B cell (primary cell): ENCODE measurements around the gene NMNAT3. TPM values are rescaled to one million over a fixed set of nuclear protein-coding genes. Genes with fewer than 3 reads are reported as not detected.

Experiments
- ATAC-seq: fragments of 200-7000 bp; cut with Tn5 transposase; one replicate; pipeline ENCODE4 v1.10.0; 2021; ENCODE audit warnings: low read depth, mild to moderate bottlenecking, moderate number of reproducible peaks, moderate library complexity
- CTCF ChIA-PET: fragments of 350-600 bp; sonication (Branson Sonifier 250); formaldehyde crosslinking; loops from one replicate; lab custom pipeline; 2021; ENCODE audit warnings: antibody characterized with exemption, inconsistent platforms; lab: Charles Lee
- POLR2A ChIA-PET: fragments of 350-600 bp; sonication (Branson Sonifier 250); formaldehyde crosslinking; loops from one replicate; lab custom pipeline; 2021; ENCODE audit warnings: antibody characterized with exemption; lab: Charles Lee
- DNase-seq: peaks from one replicate; pipeline ENCODE4 v3.0.0; 2013
- H2AFZ ChIP-seq: 2 replicates; pipeline ENCODE4 v1.6.1; 2012; ENCODE audit warnings: mild to moderate bottlenecking, low read depth, low read length; ENCODE audit not compliant: insufficient read depth, poor library complexity, severe bottlenecking
- H3K27ac ChIP-seq, 2 donors: 1 replicate in 1 of 2; 2 replicates in 1 of 2; pipeline ENCODE4 v1.5.1; 2012 to 2013; ENCODE audit warnings: low read length in 2 of 2, mild to moderate bottlenecking in 2 of 2, moderate library complexity in 1 of 2
- H3K27me3 ChIP-seq, 4 experiments: fragments of 200-600 bp in 1 of 4; sonication (generic) in 1 of 4; replicated peaks in 1 of 4; 1 replicate in 2 of 4; 2 replicates in 2 of 4; pipeline versions ENCODE4 v1.6.1 to v1.7.0; 2013 to 2016; ENCODE audit warnings: low read length in 3 of 4, mild to moderate bottlenecking in 2 of 4, mixed read lengths in 1 of 4, moderate library complexity in 1 of 4; ENCODE audit not compliant: insufficient read depth in 4 of 4, control insufficient read depth in 3 of 4; ENCODE audit errors: control extremely low read depth in 1 of 4
- H3K36me3 ChIP-seq, 2 experiments: replicated peaks in 1 of 2; 1 replicate in 1 of 2; 2 replicates in 1 of 2; pipeline versions ENCODE4 v1.6.1 to v1.7.1; 2013; ENCODE audit warnings: low read length in 1 of 2; ENCODE audit not compliant: insufficient read depth in 2 of 2, control insufficient read depth in 1 of 2; ENCODE audit errors: control extremely low read depth in 1 of 2, extremely low read depth in 1 of 2
- H3K4me1 ChIP-seq, 2 donors: fragments of 200-600 bp in 1 of 2; sonication (generic) in 1 of 2; 1 replicate in 1 of 2; 2 replicates in 1 of 2; pipeline versions ENCODE4 v1.5.1 to v1.6.1; 2013 to 2017; ENCODE audit warnings: low read length in 2 of 2; ENCODE audit not compliant: control insufficient read depth in 2 of 2, insufficient read depth in 2 of 2
- H3K4me2 ChIP-seq: replicated peaks from 2 replicates; pipeline ENCODE3; 2012; ENCODE audit warnings: mild to moderate bottlenecking, low read depth, low read length; ENCODE audit not compliant: poor library complexity, severe bottlenecking
- H3K4me3 ChIP-seq, 5 experiments: fragments of 200-600 bp in 1 of 5; sonication (generic) in 1 of 5; 1 replicate in 3 of 5; 2 replicates in 2 of 5; pipeline versions ENCODE4 v1.5.1 to v1.7.0; 2011 to 2016; ENCODE audit warnings: low read length in 4 of 5, mild to moderate bottlenecking in 4 of 5, low read depth in 2 of 5, control low read depth in 1 of 5, moderate library complexity in 1 of 5; ENCODE audit not compliant: insufficient read depth in 1 of 5; ENCODE audit errors: control extremely low read depth in 1 of 5, extremely low read depth in 1 of 5
- H3K79me2 ChIP-seq: fragments of 200-600 bp; sonication (generic); one replicate; pipeline ENCODE4 v1.6.0; 2016; ENCODE audit warnings: low read length; ENCODE audit not compliant: control insufficient read depth, insufficient read depth
- H3K9ac ChIP-seq: fragments of 200-600 bp; sonication (generic); 2 replicates; pipeline ENCODE4 v1.6.1; 2017; ENCODE audit warnings: mild to moderate bottlenecking, low read length, moderate library complexity
- H3K9me3 ChIP-seq, 3 donors: one replicate each; pipeline versions ENCODE4 v1.6.1 to v1.7.1; 2013; ENCODE audit warnings: low read length in 2 of 3; ENCODE audit not compliant: control insufficient read depth in 2 of 3, insufficient read depth in 1 of 3; ENCODE audit errors: control extremely low read depth in 1 of 3
- H4K20me1 ChIP-seq: 2 replicates; pipeline ENCODE4 v1.6.0; 2012; ENCODE audit warnings: mild to moderate bottlenecking, low read length; ENCODE audit not compliant: insufficient read depth, control insufficient read depth, poor library complexity, severe bottlenecking
- H3K27ac Mint-ChIP-seq: one replicate; pipeline ENCODE4 v1.8.0; 2021; ENCODE audit warnings: mixed read lengths
- H3K27me3 Mint-ChIP-seq: one replicate; pipeline ENCODE4 v1.8.0; 2021; ENCODE audit warnings: mixed read lengths
- H3K4me1 Mint-ChIP-seq: one replicate; pipeline ENCODE4 v1.8.0; 2021; ENCODE audit warnings: mixed read lengths
- H3K4me3 Mint-ChIP-seq: one replicate; pipeline ENCODE4 v1.8.0; 2021; ENCODE audit warnings: mixed read lengths
- H3K9me3 Mint-ChIP-seq: one replicate; pipeline ENCODE4 v1.8.0; 2022; ENCODE audit warnings: mixed read lengths; ENCODE audit not compliant: insufficient read depth
- EZH2 ChIP-seq: IDR thresholded peaks from 2 replicates; pipeline ENCODE4 v1.6.1; 2012; ENCODE audit warnings: borderline replicate concordance, low read depth, mild to moderate bottlenecking, moderate library complexity, low read length; ENCODE audit not compliant: insufficient read depth, poor library complexity, severe bottlenecking
- WGBS: methylation state at CpG from one replicate; pipeline ENCODE4 v1.1.5; 2013; ENCODE audit warnings: missing lambda C conversion rate; ENCODE audit not compliant: insufficient coverage; 5-methylcytosine and 5-hydroxymethylcytosine counted together
- intact Hi-C: fragments of 100-400 bp; cut with micrococcal nuclease; formaldehyde crosslinking; loops from one replicate; pipeline ENCODE4 v1.10.0; 2022
- polyA plus RNA-seq: library from polyadenylated mRNA; depleted of rRNA; stranded (reverse); fragments of >200 nt; gene quantifications from 2 replicates; pipeline ENCODE4 v1.2.3, GENCODE V29; 2012
- total RNA-seq, 2 donors: library from RNA; stranded (reverse); fragments of 120-200 nt in 1 of 2; gene quantifications; 1 replicate in 1 of 2; 2 replicates in 1 of 2; pipeline versions ENCODE4 v1.2.3 to v1.2.4, GENCODE V29; 2013 to 2022
- TF ChIP-seq, protein P1 (sequence below): fragments of 200-600 bp; IDR thresholded peaks from one replicate; pipeline ENCODE4 v1.8.0; 2022; ENCODE audit warnings: antibody characterized with exemption, mild to moderate bottlenecking

NMNAT3 gene
- total and polyA plus RNA-seq, 2 donors (not counting 1 experiment from before 2014, with no cell fraction given): 1.9 to 3.3 TPM

GRCh38 chr3:139527265-139527664 lies 150.5 kb downstream of the NMNAT3 start:
- WGBS: 100% methylated on average over 4 of the region's 5 CpGs
- H3K36me3 ChIP-seq: no peaks in the 10 kb centered on the region

DNA sequence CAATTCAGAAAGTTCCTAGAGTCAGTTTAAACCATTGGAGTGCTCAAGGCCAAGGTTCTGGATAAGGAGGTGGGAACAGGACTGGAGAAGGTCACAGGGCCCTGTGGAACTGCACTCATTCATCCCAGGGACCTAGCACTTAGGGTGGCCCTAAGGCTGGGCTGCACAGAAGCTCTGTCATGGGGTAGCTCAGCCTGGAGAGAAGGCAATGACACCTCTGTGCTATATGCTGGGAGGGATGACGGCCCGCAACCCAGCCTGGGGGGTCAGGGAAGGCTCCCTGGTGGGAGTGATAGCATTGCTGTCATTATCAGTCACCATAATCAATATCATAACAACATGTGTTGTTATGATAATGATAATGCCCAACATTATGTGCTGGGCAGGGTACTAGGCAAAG lies 151.6 kb downstream of the NMNAT3 start:
- ATAC-seq: no peak
- DNase-seq: no peak
- H3K27me3 Mint-ChIP-seq: peaks cover 5% of the 10 kb centered on the region
- no peaks in the 10 kb centered on the region for H3K4me1 Mint-ChIP-seq
- H3K27ac Mint-ChIP-seq: no peak overlapping the region
- H3K27me3 ChIP-seq: peaks cover 0 to 3% (median 0%) of the 10 kb centered on the region in 4 experiments
- H3K36me3 ChIP-seq: no peaks in the 10 kb centered on the region
- H3K4me3 ChIP-seq: no peak overlapping the region
- no peak overlapping the region for H3K9ac ChIP-seq
- no peak overlapping the region for H3K4me2 ChIP-seq
- intact Hi-C loops: no loop called here
- TF ChIP-seq, protein P1, sequence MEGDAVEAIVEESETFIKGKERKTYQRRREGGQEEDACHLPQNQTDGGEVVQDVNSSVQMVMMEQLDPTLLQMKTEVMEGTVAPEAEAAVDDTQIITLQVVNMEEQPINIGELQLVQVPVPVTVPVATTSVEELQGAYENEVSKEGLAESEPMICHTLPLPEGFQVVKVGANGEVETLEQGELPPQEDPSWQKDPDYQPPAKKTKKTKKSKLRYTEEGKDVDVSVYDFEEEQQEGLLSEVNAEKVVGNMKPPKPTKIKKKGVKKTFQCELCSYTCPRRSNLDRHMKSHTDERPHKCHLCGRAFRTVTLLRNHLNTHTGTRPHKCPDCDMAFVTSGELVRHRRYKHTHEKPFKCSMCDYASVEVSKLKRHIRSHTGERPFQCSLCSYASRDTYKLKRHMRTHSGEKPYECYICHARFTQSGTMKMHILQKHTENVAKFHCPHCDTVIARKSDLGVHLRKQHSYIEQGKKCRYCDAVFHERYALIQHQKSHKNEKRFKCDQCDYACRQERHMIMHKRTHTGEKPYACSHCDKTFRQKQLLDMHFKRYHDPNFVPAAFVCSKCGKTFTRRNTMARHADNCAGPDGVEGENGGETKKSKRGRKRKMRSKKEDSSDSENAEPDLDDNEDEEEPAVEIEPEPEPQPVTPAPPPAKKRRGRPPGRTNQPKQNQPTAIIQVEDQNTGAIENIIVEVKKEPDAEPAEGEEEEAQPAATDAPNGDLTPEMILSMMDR: no peak
- TF ChIP-seq EZH2: no peak
- no CpG with 5 or more reads among the region's 2 CpGs for WGBS
- no peaks in the 10 kb centered on the region for H3K9me3 Mint-ChIP-seq
- H3K27ac ChIP-seq: no peak overlapping the region
- no peaks in the 10 kb centered on the region for H3K79me2 ChIP-seq
- H2AFZ ChIP-seq: no peak overlapping the region
- H4K20me1 ChIP-seq: no peaks in the 10 kb centered on the region
- CTCF ChIA-PET: no interaction called here
- no peaks in the 10 kb centered on the region for H3K4me1 ChIP-seq
- POLR2A ChIA-PET: no interaction called here
- H3K9me3 ChIP-seq: no peaks in the 10 kb centered on the region
- H3K4me3 Mint-ChIP-seq: no peak overlapping the region

More at GRCh38 chr3:139527265-139527664, 150.5 kb downstream of the NMNAT3 start:
- Mint-ChIP-seq H3K27ac (no peak overlapping the region), H3K27me3 (peaks cover 5% of the 10 kb centered on the region), H3K4me3 (no peak overlapping the region), H3K9me3 (no peaks in the 10 kb centered on the region), H3K4me1 (no peaks in the 10 kb centered on the region)
- Histone ChIP-seq H3K4me3 (no peak overlapping the region), H3K79me2 (no peaks in the 10 kb centered on the region), H3K9me3 (no peaks in the 10 kb centered on the region), H3K27ac (no peak overlapping the region), H3K9ac (no peak overlapping the region), H3K27me3 (no peaks in the 10 kb centered on the region), H3K4me1 (no peaks in the 10 kb centered on the region), H4K20me1 (no peaks in the 10 kb centered on the region), H3K4me2 (no peak overlapping the region), H2AFZ (no peak overlapping the region)
- ATAC-seq: no peak
- no peak for DNase-seq
- ChIA-PET CTCF (no interaction called here), POLR2A (no interaction called here)
- TF ChIP-seq, protein P1: no peak
- TF ChIP-seq EZH2: no peak
- intact Hi-C loops: no loop called here
